Neuronal stem cell (in vitro differentiated cells): Measurements from ENCODE around the gene SNX30.

Experiments
- DNase-seq: peaks from one replicate; pipeline ENCODE4 v3.0.0-alpha.2; 2013; ENCODE audit warnings: low spot score
- H2AFZ ChIP-seq: one replicate; pipeline ENCODE4 v1.6.1; 2013; ENCODE audit warnings: mild to moderate bottlenecking, low read length, inconsistent platforms
- H2AK5ac ChIP-seq: 2 replicates; pipeline ENCODE4 v1.6.1; 2013; ENCODE audit warnings: low read depth, mild to moderate bottlenecking, inconsistent platforms, low read length, moderate library complexity, mixed read lengths
- H2BK120ac ChIP-seq: 2 replicates; pipeline ENCODE4 v1.6.1; 2013; ENCODE audit warnings: low read depth, mild to moderate bottlenecking, inconsistent platforms, low read length, moderate library complexity, mixed read lengths
- H2BK12ac ChIP-seq: one replicate; pipeline ENCODE4 v1.6.1; 2013; ENCODE audit warnings: low read length, inconsistent platforms
- H2BK15ac ChIP-seq: 2 replicates; pipeline ENCODE4 v1.6.1; 2013; ENCODE audit warnings: mild to moderate bottlenecking, low read length, inconsistent platforms, mixed read lengths
- H2BK5ac ChIP-seq: one replicate; pipeline ENCODE4 v1.6.1; 2013; ENCODE audit warnings: inconsistent platforms, mild to moderate bottlenecking, low read length, moderate library complexity
- H3K14ac ChIP-seq: one replicate; pipeline ENCODE4 v1.6.1; 2013; ENCODE audit warnings: low read length, inconsistent platforms
- H3K18ac ChIP-seq: 2 replicates; pipeline ENCODE4 v1.6.1; 2013; ENCODE audit warnings: low read length, inconsistent platforms
- H3K23ac ChIP-seq: 2 replicates; pipeline ENCODE4 v1.6.1; 2013; ENCODE audit warnings: low read depth, mild to moderate bottlenecking, mixed read lengths, low read length, inconsistent platforms; ENCODE audit not compliant: poor library complexity
- H3K27ac ChIP-seq: replicated peaks from 3 replicates; pipeline ENCODE4 v1.5.1; 2013; ENCODE audit warnings: low read length, inconsistent platforms
- H3K27me3 ChIP-seq, 3 experiments: 2 replicates each; pipeline ENCODE4 v1.6.1; 2013; ENCODE audit warnings: low read length in 3 of 3, mild to moderate bottlenecking in 2 of 3, inconsistent platforms in 1 of 3, low read depth in 1 of 3, mixed read lengths in 1 of 3, moderate library complexity in 1 of 3; ENCODE audit not compliant: control insufficient read depth in 3 of 3, insufficient read depth in 3 of 3
- H3K36me3 ChIP-seq, 2 donors: replicated peaks in 1 of 2; 2 replicates each; pipeline ENCODE4 v1.6.1; 2013; ENCODE audit warnings: low read length in 2 of 2; ENCODE audit not compliant: control insufficient read depth in 2 of 2, insufficient read depth in 2 of 2
- H3K4ac ChIP-seq: 2 replicates; pipeline ENCODE4 v1.6.1; 2013; ENCODE audit warnings: inconsistent platforms, mild to moderate bottlenecking, low read length, moderate library complexity
- H3K4me1 ChIP-seq, 2 donors: 1 replicate in 1 of 2; 2 replicates in 1 of 2; pipeline ENCODE4 v1.6.1; 2013; ENCODE audit warnings: low read length in 2 of 2, low read depth in 1 of 2; ENCODE audit not compliant: control insufficient read depth in 2 of 2, insufficient read depth in 1 of 2
- H3K4me2 ChIP-seq: one replicate; pipeline ENCODE4 v1.6.1; 2013; ENCODE audit warnings: mild to moderate bottlenecking, low read length, inconsistent platforms; ENCODE audit not compliant: insufficient read depth, poor library complexity, severe bottlenecking
- H3K4me3 ChIP-seq, 2 donors: 2 replicates each; pipeline ENCODE4 v1.5.1; 2013; ENCODE audit warnings: low read length in 2 of 2, mild to moderate bottlenecking in 2 of 2, inconsistent platforms in 1 of 2, moderate library complexity in 1 of 2
- H3K79me1 ChIP-seq: one replicate; pipeline ENCODE4 v1.6.1; 2013; ENCODE audit warnings: low read depth, mild to moderate bottlenecking, inconsistent platforms, low read length, moderate library complexity
- H3K9ac ChIP-seq: one replicate; pipeline ENCODE4 v1.6.1; 2013; ENCODE audit warnings: mild to moderate bottlenecking, low read depth, low read length, inconsistent platforms; ENCODE audit not compliant: poor library complexity
- H3K9me3 ChIP-seq, 2 donors: replicated peaks in 1 of 2; 2 replicates each; pipeline versions ENCODE3 to v1.6.1; 2013; ENCODE audit warnings: low read length in 2 of 2, mild to moderate bottlenecking in 2 of 2, inconsistent platforms in 1 of 2, low read depth in 1 of 2, mixed read lengths in 1 of 2, moderate library complexity in 1 of 2; ENCODE audit not compliant: control insufficient read depth in 2 of 2, insufficient read depth in 1 of 2
- H4K8ac ChIP-seq: one replicate; pipeline ENCODE4 v1.6.1; 2013; ENCODE audit warnings: low read depth, mild to moderate bottlenecking, inconsistent platforms, low read length, moderate library complexity
- H4K91ac ChIP-seq: one replicate; pipeline ENCODE4 v1.6.1; 2013; ENCODE audit warnings: low read length, low read depth, mild to moderate bottlenecking, inconsistent platforms; ENCODE audit not compliant: poor library complexity
- WGBS, 2 donors: extraction: QIAGEN DNeasy Blood & Tissue Kit; methylation state at CpG; one replicate each; pipeline ENCODE4 v1.1.7; 2013; ENCODE audit warnings: missing lambda C conversion rate in 2 of 2, mixed read lengths in 1 of 2; ENCODE audit not compliant: insufficient read length in 2 of 2, insufficient replicate concordance in 1 of 2; ENCODE audit errors: extremely low coverage in 2 of 2; 5-methylcytosine and 5-hydroxymethylcytosine counted together

SNX30 gene

GRCh38 chr9:112712678-112713077 is 37.9 kb upstream of the SNX30 start:
- Histone ChIP-seq H3K9me3 (peaks cover 0 to 16% of the 10 kb centered on the region in 2 donors), H3K4ac (no peak overlapping the region), H3K4me3 (no peak overlapping the region), H3K27ac (no peak overlapping the region), H3K14ac (no peak overlapping the region), H2BK5ac (no peak overlapping the region), H2BK12ac (no peak overlapping the region), H2BK15ac (no peak overlapping the region), H3K27me3 (no peaks in the 10 kb centered on the region), H4K91ac (no peak overlapping the region), H2BK120ac (no peak overlapping the region), H3K18ac (no peak overlapping the region), H3K4me2 (no peak overlapping the region), H2AK5ac (no peak overlapping the region), H3K4me1 (peaks cover 0 to 2% of the 10 kb centered on the region in 2 donors), H3K23ac (no peak overlapping the region), H3K9ac (no peak overlapping the region), H2AFZ (no peak overlapping the region), H3K36me3 (peaks cover 2 to 48% of the 10 kb centered on the region in 2 donors), H3K79me1 (peaks cover 2% of the 10 kb centered on the region), H4K8ac (no peak overlapping the region)
- no CpG with 5 or more reads among the region's 3 CpGs for WGBS, 2 donors
- DNase-seq, result no peak

- Histone ChIP-seq H2BK120ac (no peak within 1 kb of the TSS), H3K18ac (peak within 1 kb of the TSS; percentile 80), H2BK15ac (no peak within 1 kb of the TSS), H3K4me3 (peak within 1 kb of the TSS; percentile 85 to 95), H4K8ac (peak within 1 kb of the TSS; percentile 0), H3K14ac (no peak within 1 kb of the TSS), H3K27me3 (no peaks in the 10 kb centered on the region), H2BK5ac (peak within 1 kb of the TSS; percentile 67), H3K27ac (peak within 1 kb of the TSS; percentile 90), H2AFZ (peak within 1 kb of the TSS; percentile 94), H3K36me3 (peaks cover 2 to 22% of the 10 kb centered on the region in 2 donors), H3K4me1 (no peaks in the 10 kb centered on the region), H2AK5ac (no peak within 1 kb of the TSS), H3K79me1 (peaks cover 2% of the 10 kb centered on the region), H3K4me2 (peak within 1 kb of the TSS; percentile 71), H2BK12ac (no peak within 1 kb of the TSS), H3K9ac (peak within 1 kb of the TSS; percentile 90), H4K91ac (no peak within 1 kb of the TSS), H3K23ac (no peak within 1 kb of the TSS), H3K9me3 (peaks cover 0 to 6% of the 10 kb centered on the region in 2 donors), H3K4ac (no peak within 1 kb of the TSS)
- WGBS, 2 donors, result no CpG with 5 or more reads among the region's 51 CpGs
- peak; percentile 94 for DNase-seq
These were observed 32.8 kb upstream of the SNX30 start, which contains the start of gene INIP for GRCh38 chr9:112717661-112718331. TSS of gene INIP (minus strand) at chr9:112718117. CDS start at chr9:112716485, 1,632 bp downstream.

DNA sequence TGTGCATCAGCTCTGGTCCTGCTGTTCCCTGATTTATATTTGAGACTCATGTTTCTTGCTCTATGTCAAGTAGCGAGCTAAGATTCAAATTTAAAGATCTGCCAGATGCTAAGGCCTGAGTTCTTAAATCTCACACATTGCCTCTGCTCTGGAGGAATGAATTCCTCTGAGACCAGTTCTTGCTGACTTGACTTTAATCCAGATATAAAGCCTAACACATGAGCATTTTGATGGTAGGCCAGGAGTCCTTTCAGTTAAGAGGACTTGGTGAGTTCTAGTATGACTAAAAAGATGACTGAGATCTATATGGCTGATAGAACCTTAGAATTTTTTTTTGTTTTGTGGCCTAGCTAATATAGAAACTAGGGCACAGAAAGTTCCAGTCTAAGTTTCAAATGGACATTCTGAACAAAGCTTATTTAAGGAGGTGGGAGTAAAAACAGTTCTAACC is 31.3 kb upstream of the SNX30 start:
- H2BK120ac ChIP-seq, result no peak overlapping the region
- no CpG with 5 or more reads among the region's 1 CpG for WGBS, 2 donors
- no peaks in the 10 kb centered on the region for H3K9me3 ChIP-seq
- no peak overlapping the region for H3K18ac ChIP-seq
- no peak overlapping the region for H2BK12ac ChIP-seq
- no peak overlapping the region for H3K23ac ChIP-seq
- no peak overlapping the region for H2AFZ ChIP-seq
- no peaks in the 10 kb centered on the region for H3K27me3 ChIP-seq
- H3K4me3 ChIP-seq, result no peak overlapping the region
- H3K79me1 ChIP-seq, result peaks cover 2% of the 10 kb centered on the region
- no peak overlapping the region for H3K4me2 ChIP-seq
- H3K9ac ChIP-seq, result no peak overlapping the region
- no peak overlapping the region for H2BK5ac ChIP-seq
- peaks cover 2 to 10% of the 10 kb centered on the region in 2 donors for H3K36me3 ChIP-seq
- no peak overlapping the region for H3K14ac ChIP-seq
- no peak overlapping the region for H3K27ac ChIP-seq
- no peak overlapping the region for H2BK15ac ChIP-seq
- H2AK5ac ChIP-seq, result no peak overlapping the region
- H3K4me1 ChIP-seq, result no peaks in the 10 kb centered on the region
- DNase-seq, result no peak
- no peak overlapping the region for H4K91ac ChIP-seq
- H3K4ac ChIP-seq, result no peak overlapping the region
- no peak overlapping the region for H4K8ac ChIP-seq

DNA sequence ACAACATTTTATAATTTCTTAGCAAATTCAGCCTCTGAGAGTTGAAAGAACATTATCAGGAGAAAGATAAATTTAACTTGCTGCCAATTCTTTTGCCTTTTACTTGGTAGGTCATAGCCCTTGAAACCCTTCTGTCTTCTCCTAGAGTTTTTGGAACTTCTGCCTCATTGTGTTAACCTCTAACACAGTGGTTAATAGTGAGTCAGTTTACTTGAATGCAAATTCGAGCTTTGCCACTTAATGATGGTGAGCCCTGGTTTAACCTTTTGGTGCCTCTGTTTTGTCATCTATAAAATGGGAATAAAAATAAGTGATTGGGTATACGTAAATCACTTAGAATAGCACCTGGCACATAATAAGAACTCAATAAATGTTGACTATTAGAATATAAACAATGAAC is 30.9 kb upstream of the SNX30 start:
- Histone ChIP-seq H2AFZ (no peak overlapping the region), H2BK15ac (no peak overlapping the region), H3K9me3 (no peaks in the 10 kb centered on the region), H4K8ac (no peak overlapping the region), H4K91ac (no peak overlapping the region), H3K4me1 (no peaks in the 10 kb centered on the region), H3K14ac (no peak overlapping the region), H3K36me3 (peaks cover under 1 to 6% of the 10 kb centered on the region in 2 donors), H2BK120ac (no peak overlapping the region), H3K4me3 (no peak overlapping the region), H3K4ac (no peak overlapping the region), H3K27ac (no peak overlapping the region), H3K9ac (no peak overlapping the region), H3K27me3 (no peaks in the 10 kb centered on the region), H2BK5ac (no peak overlapping the region), H3K79me1 (peaks cover under 1% of the 10 kb centered on the region), H2BK12ac (no peak overlapping the region), H3K23ac (no peak overlapping the region), H3K18ac (no peak overlapping the region), H3K4me2 (no peak overlapping the region), H2AK5ac (no peak overlapping the region)
- DNase-seq, result no peak
- WGBS, 2 donors, result no CpG with 5 or more reads among the region's 2 CpGs
